ENCODE results near the gene PTPRO. TPM values are rescaled to one million over a fixed set of nuclear protein-coding genes. Genes with fewer than 3 reads are reported as not detected.

Gene PTPRO
- total RNA-seq, 1 experiment from 2014 or later: 0.52 TPM

DNA sequence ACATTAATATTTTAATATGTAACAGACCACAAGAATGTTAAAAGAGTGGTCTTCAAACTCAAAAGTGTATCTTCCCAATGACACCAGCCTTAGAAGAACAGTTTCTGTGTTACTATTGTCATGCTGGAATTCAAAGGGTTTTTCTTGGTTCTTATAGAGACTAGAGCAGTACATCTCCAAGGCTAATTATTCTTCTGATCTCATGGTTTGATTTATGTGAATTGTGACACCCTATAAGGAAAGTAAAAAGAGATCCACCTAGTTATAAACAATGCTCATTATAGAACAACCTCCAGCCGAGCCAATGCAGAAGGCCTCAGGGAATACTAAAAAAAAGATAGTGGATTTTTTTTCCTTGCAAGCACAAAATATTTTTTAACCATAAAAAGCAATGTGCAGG is 65.5 kb downstream of the PTPRO start:
- no peaks in the 10 kb centered on the region for H3K23me2 ChIP-seq (ENCODE audit: insufficient read length, low read depth, low read length, poor library complexity, severe bottlenecking)
- H2AK5ac ChIP-seq (ENCODE audit: insufficient read length, low read length): no peak overlapping the region
- TF ChIP-seq CTCF (conservative IDR thresholded peaks at IDR 0.05): no peak
- H2BK12ac ChIP-seq (ENCODE audit: insufficient read length, low read depth, low read length): no peak overlapping the region
- Mint-ChIP-seq H3K27ac (no peak overlapping the region), H3K9me3 (no peaks in the 10 kb centered on the region), H3K36me3 (ENCODE audit: insufficient read depth in 1 of 3, low read depth in 3 of 3) (no peaks in the 10 kb centered on the region), H3K4me3 (no peak overlapping the region), H3K4me1 (no peaks in the 10 kb centered on the region), H3K27me3 (ENCODE audit: low read depth) (no peaks in the 10 kb centered on the region)
- no peak overlapping the region for H3K4me2 ChIP-seq (ENCODE audit: insufficient read depth, insufficient read length, low read length)
- H3K79me2 ChIP-seq (ENCODE audit: insufficient read depth, low read length): no peaks in the 10 kb centered on the region
- H3K14ac ChIP-seq (ENCODE audit: insufficient read depth, low read length): no peak overlapping the region
- no peak overlapping the region for H3K18ac ChIP-seq (ENCODE audit: insufficient read length, low read depth, low read length)
- H4K8ac ChIP-seq (replicated peaks; ENCODE audit: insufficient read length, low read depth, low read length): no peak overlapping the region
- H3T11ph ChIP-seq (ENCODE audit: low read length): no peak overlapping the region
- H4K91ac ChIP-seq (ENCODE audit: insufficient read length, low read depth, low read length): no peak overlapping the region
- no peak overlapping the region for H3K23ac ChIP-seq (ENCODE audit: insufficient read length, low read depth, low read length)
- no peaks in the 10 kb centered on the region for H4K20me1 ChIP-seq (ENCODE audit: control insufficient read depth, insufficient read depth, insufficient read length)
- H3K4me1 ChIP-seq (ENCODE audit: insufficient read depth, low read length): no peaks in the 10 kb centered on the region
- H3K27me3 ChIP-seq (ENCODE audit: insufficient read depth, low read length): no peaks in the 10 kb centered on the region
- WGBS (ENCODE audit: extremely low coverage, insufficient read length, low lambda C conversion rate): no CpG with 5 or more reads among the region's 1 CpG
- H3K9me3 ChIP-seq (ENCODE audit: control insufficient read depth, low read depth, low read length): no peaks in the 10 kb centered on the region
- H3K4ac ChIP-seq (ENCODE audit: low read depth, low read length): no peak overlapping the region
- no peak overlapping the region for H2BK120ac ChIP-seq (ENCODE audit: low read depth, low read length, poor library complexity, severe bottlenecking)
- H2BK5ac ChIP-seq (ENCODE audit: insufficient read length, low read length): no peak overlapping the region
- no peak overlapping the region for H2BK15ac ChIP-seq (ENCODE audit: low read depth, low read length)
- H4K5ac ChIP-seq (ENCODE audit: insufficient read length, low read depth, low read length): no peak overlapping the region
- no peak overlapping the region for H3K56ac ChIP-seq (ENCODE audit: insufficient read length, low read depth, low read length)
- no peak for DNase-seq
- H3K9ac ChIP-seq (ENCODE audit: extremely low read depth, insufficient read length, low read length): no peak overlapping the region
- H2AFZ ChIP-seq (ENCODE audit: low read length): no peak overlapping the region
- H3K79me1 ChIP-seq (ENCODE audit: insufficient read depth, low read depth, low read length, poor library complexity, severe bottlenecking): no peaks in the 10 kb centered on the region
- no peak overlapping the region for H3K27ac ChIP-seq (ENCODE audit: insufficient read length, low read depth, low read length)
- H2BK20ac ChIP-seq (ENCODE audit: low read depth, low read length, poor library complexity, severe bottlenecking): no peak overlapping the region

All from H9 (cell line).